Astrocyte (in vitro differentiated cells and primary cell): ENCODE measurements around the gene MED4. TPM values are rescaled to one million over a fixed set of nuclear protein-coding genes. Genes with fewer than 3 reads are reported as not detected.

Experiments used
- DNase-seq: peaks from one replicate; pipeline ENCODE4 v3.0.0-alpha.2; 2010; ENCODE audit warnings: low read depth
- FAIRE-seq: peaks from 2 replicates; lab custom pipeline; 2011; peaks lifted over from hg19 to GRCh38; lab: Jason Lieb, UNC
- H2AFZ ChIP-seq: 2 replicates; pipeline ENCODE4 v1.6.0; 2012; ENCODE audit warnings: low read depth, low read length, inconsistent platforms
- H3K27ac ChIP-seq: 2 replicates; pipeline ENCODE4 v1.5.1; 2011; ENCODE audit warnings: low read depth, low read length, inconsistent platforms
- H3K27me3 ChIP-seq: 2 replicates; pipeline ENCODE4 v1.6.0; 2011; ENCODE audit warnings: low read length, inconsistent platforms; ENCODE audit not compliant: insufficient read depth
- H3K36me3 ChIP-seq: 2 replicates; pipeline ENCODE4 v1.5.1; 2011; ENCODE audit warnings: low read length, inconsistent platforms; ENCODE audit not compliant: insufficient read depth
- H3K4me1 ChIP-seq: 2 replicates; pipeline ENCODE4 v1.5.1; 2011; ENCODE audit warnings: low read length, inconsistent platforms; ENCODE audit not compliant: insufficient read depth
- H3K4me2 ChIP-seq: 2 replicates; pipeline ENCODE4 v1.6.0; 2012; ENCODE audit warnings: low read length, inconsistent platforms
- H3K4me3 ChIP-seq: 2 replicates; pipeline ENCODE4 v1.5.1; 2011; ENCODE audit warnings: low read depth, mild to moderate bottlenecking, low read length, inconsistent platforms; ENCODE audit not compliant: insufficient read depth
- H3K79me2 ChIP-seq: 2 replicates; pipeline ENCODE4 v1.6.0; 2012; ENCODE audit warnings: mild to moderate bottlenecking, low read length, inconsistent platforms; ENCODE audit not compliant: insufficient read depth
- H3K9ac ChIP-seq: 2 replicates; pipeline ENCODE4 v1.6.0; 2012; ENCODE audit warnings: mild to moderate bottlenecking, low read length, inconsistent platforms
- H3K9me3 ChIP-seq: 2 replicates; pipeline ENCODE4 v1.5.1; 2012; ENCODE audit warnings: low read depth, mild to moderate bottlenecking, low read length, inconsistent platforms; ENCODE audit not compliant: insufficient read depth
- H4K20me1 ChIP-seq: 2 replicates; pipeline ENCODE4 v1.6.0; 2012; ENCODE audit warnings: low read length, inconsistent platforms; ENCODE audit not compliant: insufficient read depth
- H3K27ac Mint-ChIP-seq: one replicate; pipeline ENCODE4 v1.8.0; 2021; ENCODE audit warnings: mild to moderate bottlenecking, mixed read lengths; ENCODE audit not compliant: unreplicated experiment
- H3K27me3 Mint-ChIP-seq: one replicate; pipeline ENCODE4 v1.8.0; 2021; ENCODE audit warnings: low read depth, mixed read lengths; ENCODE audit not compliant: unreplicated experiment
- H3K36me3 Mint-ChIP-seq: one replicate; pipeline ENCODE4 v1.8.0; 2021; ENCODE audit warnings: low read depth, mixed read lengths; ENCODE audit not compliant: unreplicated experiment
- H3K4me1 Mint-ChIP-seq: one replicate; pipeline ENCODE4 v1.8.0; 2021; ENCODE audit warnings: low read depth, mixed read lengths; ENCODE audit not compliant: unreplicated experiment
- H3K4me3 Mint-ChIP-seq: one replicate; pipeline ENCODE4 v1.8.0; 2021; ENCODE audit warnings: mild to moderate bottlenecking, moderate library complexity, mixed read lengths; ENCODE audit not compliant: unreplicated experiment
- H3K9me3 Mint-ChIP-seq: one replicate; pipeline ENCODE4 v1.8.0; 2021; ENCODE audit warnings: mild to moderate bottlenecking, mixed read lengths; ENCODE audit not compliant: unreplicated experiment
- EZH2 ChIP-seq: IDR thresholded peaks from 2 replicates; pipeline ENCODE4 v1.6.1; 2012; ENCODE audit warnings: mild to moderate bottlenecking, low read length, inconsistent platforms; ENCODE audit not compliant: insufficient read depth
- total RNA-seq: library from RNA; stranded (reverse); gene quantifications from 2 replicates; pipeline ENCODE4 v1.2.1, GENCODE V29; 2021
- TF ChIP-seq, protein P1 (sequence below): IDR thresholded peaks from 2 replicates; pipeline ENCODE4 v1.5.1; 2011; ENCODE audit warnings: low read depth, mild to moderate bottlenecking, inconsistent platforms, low read length, moderate library complexity; ENCODE audit not compliant: insufficient read depth

The MED4 gene
- total RNA-seq, 1 donor from 2014 or later, result 37.5 TPM

DNA sequence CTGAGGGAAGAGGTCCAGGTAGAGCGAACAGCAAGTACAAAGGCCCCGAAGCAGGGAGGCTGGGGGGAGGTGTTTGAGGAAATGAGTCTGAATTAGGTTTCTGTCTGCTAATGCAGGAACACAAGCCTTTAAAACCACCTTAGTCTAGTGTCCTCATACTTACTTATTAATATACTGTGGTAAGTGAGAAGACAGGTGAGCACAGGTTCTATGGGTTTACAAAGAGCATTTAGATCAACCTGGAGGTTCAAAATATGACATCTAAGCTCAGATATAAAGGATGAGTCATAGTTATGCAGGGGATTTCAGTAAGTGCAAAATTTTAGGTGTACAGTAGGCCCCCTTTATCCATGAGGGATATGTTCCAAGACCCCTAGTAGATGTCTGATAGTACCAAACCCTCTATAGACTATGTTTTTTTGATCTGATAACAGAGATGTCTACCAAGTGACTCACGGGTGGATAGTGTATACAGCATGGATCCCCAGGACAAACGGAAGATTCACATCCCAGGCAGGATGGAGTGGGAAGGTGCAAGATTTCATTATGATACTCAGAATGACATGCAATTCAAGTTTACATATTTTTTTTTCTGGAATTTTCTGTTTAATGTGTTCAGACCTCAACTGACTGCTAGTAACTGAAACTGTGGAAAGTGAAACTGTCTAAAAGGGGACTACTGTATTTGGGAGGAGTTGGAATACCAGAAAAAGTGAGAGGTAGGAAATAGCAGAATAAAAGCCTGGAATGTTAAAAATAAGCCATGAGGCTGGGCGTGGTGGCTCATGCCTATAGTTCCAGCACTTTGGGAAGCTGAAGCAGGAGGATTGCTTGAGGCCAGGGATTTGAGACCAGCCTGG lies 18.2 kb upstream of the MED4 start:
- DNase-seq, result no peak
- Histone ChIP-seq H3K4me2 (no peak overlapping the region), H3K4me1 (peaks cover 5% of the 10 kb centered on the region), H3K27me3 (no peaks in the 10 kb centered on the region), H2AFZ (no peak overlapping the region), H3K36me3 (no peaks in the 10 kb centered on the region), H3K4me3 (no peak overlapping the region), H3K9ac (no peak overlapping the region), H3K79me2 (no peaks in the 10 kb centered on the region), H4K20me1 (no peaks in the 10 kb centered on the region), H3K9me3 (no peaks in the 10 kb centered on the region), H3K27ac (no peak overlapping the region)
- TF ChIP-seq, protein P1, sequence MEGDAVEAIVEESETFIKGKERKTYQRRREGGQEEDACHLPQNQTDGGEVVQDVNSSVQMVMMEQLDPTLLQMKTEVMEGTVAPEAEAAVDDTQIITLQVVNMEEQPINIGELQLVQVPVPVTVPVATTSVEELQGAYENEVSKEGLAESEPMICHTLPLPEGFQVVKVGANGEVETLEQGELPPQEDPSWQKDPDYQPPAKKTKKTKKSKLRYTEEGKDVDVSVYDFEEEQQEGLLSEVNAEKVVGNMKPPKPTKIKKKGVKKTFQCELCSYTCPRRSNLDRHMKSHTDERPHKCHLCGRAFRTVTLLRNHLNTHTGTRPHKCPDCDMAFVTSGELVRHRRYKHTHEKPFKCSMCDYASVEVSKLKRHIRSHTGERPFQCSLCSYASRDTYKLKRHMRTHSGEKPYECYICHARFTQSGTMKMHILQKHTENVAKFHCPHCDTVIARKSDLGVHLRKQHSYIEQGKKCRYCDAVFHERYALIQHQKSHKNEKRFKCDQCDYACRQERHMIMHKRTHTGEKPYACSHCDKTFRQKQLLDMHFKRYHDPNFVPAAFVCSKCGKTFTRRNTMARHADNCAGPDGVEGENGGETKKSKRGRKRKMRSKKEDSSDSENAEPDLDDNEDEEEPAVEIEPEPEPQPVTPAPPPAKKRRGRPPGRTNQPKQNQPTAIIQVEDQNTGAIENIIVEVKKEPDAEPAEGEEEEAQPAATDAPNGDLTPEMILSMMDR, result no peak
- no peak for TF ChIP-seq EZH2
- H3K4me1 Mint-ChIP-seq, result peaks cover 23% of the 10 kb centered on the region
- no peak overlapping the region for H3K27ac Mint-ChIP-seq
- no peaks in the 10 kb centered on the region for H3K27me3 Mint-ChIP-seq
- FAIRE-seq, result no peak
- H3K4me3 Mint-ChIP-seq, result no peak overlapping the region
- H3K9me3 Mint-ChIP-seq, result no peaks in the 10 kb centered on the region
- H3K36me3 Mint-ChIP-seq, result no peaks in the 10 kb centered on the region

- Histone ChIP-seq H3K4me1 (peaks cover 5% of the 10 kb centered on the region), H3K9ac (no peak overlapping the region), H3K9me3 (no peaks in the 10 kb centered on the region), H3K27me3 (no peaks in the 10 kb centered on the region), H2AFZ (no peak overlapping the region), H3K79me2 (no peaks in the 10 kb centered on the region), H3K36me3 (no peaks in the 10 kb centered on the region), H3K4me3 (no peak overlapping the region), H3K27ac (no peak overlapping the region), H3K4me2 (peak overlapping the region; percentile 18), H4K20me1 (no peaks in the 10 kb centered on the region)
- Mint-ChIP-seq H3K4me3 (peak overlapping the region; percentile 42), H3K27me3 (no peaks in the 10 kb centered on the region), H3K36me3 (no peaks in the 10 kb centered on the region), H3K9me3 (no peaks in the 10 kb centered on the region), H3K4me1 (peaks cover 23% of the 10 kb centered on the region), H3K27ac (no peak overlapping the region)
- DNase-seq (peak; percentile 28), FAIRE-seq (no peak)
- no peak for TF ChIP-seq EZH2
- TF ChIP-seq, protein P1, result no peak
These were observed 16.2 kb upstream of the MED4 start for GRCh38 chr13:48110931-48111721.
